Calu3 (cell line): Measurements from ENCODE around the gene VLDLR. TPM values are rescaled to one million over a fixed set of nuclear protein-coding genes. Genes with fewer than 3 reads are reported as not detected.

Source experiments
- BruUV-seq: library from RNA; stranded (reverse); fragments of 400-500 nt; replicated peaks from 2 replicates; lab custom pipeline; 2021; lab: Mats Ljungman, UMichigan
- CTCF ChIA-PET: fragments of 300-600 bp; sonication (Branson Sonifier 250); formaldehyde crosslinking; loops from one replicate; lab custom pipeline; 2022; ENCODE audit warnings: antibody characterized with exemption; lab: Charles Lee
- DNase-seq: peaks from one replicate; pipeline ENCODE4 v3.0.0; 2022
- H3K27ac Mint-ChIP-seq: one replicate; pipeline ENCODE4 v1.8.0; 2022; ENCODE audit warnings: mixed read lengths; ENCODE audit not compliant: unreplicated experiment
- H3K27me3 Mint-ChIP-seq: one replicate; pipeline ENCODE4 v1.8.0; 2022; ENCODE audit warnings: mixed read lengths; ENCODE audit not compliant: unreplicated experiment
- H3K36me3 Mint-ChIP-seq: one replicate; pipeline ENCODE4 v1.8.0; 2022; ENCODE audit warnings: mild to moderate bottlenecking, moderate library complexity, mixed read lengths; ENCODE audit not compliant: insufficient read depth, unreplicated experiment
- H3K4me1 Mint-ChIP-seq: one replicate; pipeline ENCODE4 v1.8.0; 2022; ENCODE audit warnings: mild to moderate bottlenecking, low read depth, mixed read lengths; ENCODE audit not compliant: unreplicated experiment
- H3K4me3 Mint-ChIP-seq: one replicate; pipeline ENCODE4 v1.8.0; 2022; ENCODE audit warnings: mild to moderate bottlenecking, low read depth, moderate library complexity, mixed read lengths; ENCODE audit not compliant: unreplicated experiment
- H3K9me3 Mint-ChIP-seq: one replicate; pipeline ENCODE4 v1.8.0; 2022; ENCODE audit warnings: low read depth, mixed read lengths; ENCODE audit not compliant: unreplicated experiment
- CTCF ChIP-seq: fragments of 200-600 bp; IDR thresholded peaks from one replicate; pipeline ENCODE4 v1.8.0; 2022; ENCODE audit warnings: antibody characterized with exemption; ENCODE audit not compliant: unreplicated experiment
- intact Hi-C: fragments of 100-400 bp; cut with micrococcal nuclease; formaldehyde crosslinking; loops from one replicate; pipeline ENCODE4 v1.10.0; 2022; ENCODE audit not compliant: unreplicated experiment
- total RNA-seq: library from RNA; stranded (reverse); gene quantifications from 2 replicates; pipeline ENCODE4 v1.2.3, GENCODE V29; 2022

Gene VLDLR
- total RNA-seq, 1 experiment from 2014 or later = 17.8 TPM

GRCh38 chr9:2618289-2618688 is 3.3 kb upstream of the VLDLR start:
- no peak for DNase-seq
- Mint-ChIP-seq H3K27me3 (no peaks in the 10 kb centered on the region), H3K4me1 (peaks cover 7% of the 10 kb centered on the region), H3K27ac (no peak overlapping the region), H3K36me3 (peaks cover 26% of the 10 kb centered on the region), H3K4me3 (no peak overlapping the region), H3K9me3 (no peaks in the 10 kb centered on the region)
- intact Hi-C loops = no loop called here
- CTCF ChIA-PET = no interaction called here
- BruUV-seq = no TSS peak
- no peak for TF ChIP-seq CTCF

GRCh38 chr9:2620919-2621721 is 467 bp upstream of the VLDLR start:
- TSS peak; percentile 67 for BruUV-seq
- intact Hi-C loops = loop anchor here (5.0 to 10.0 kb wide), 3 partner anchors 154 to 376 kb away; no protein-coding TSS in a partner anchor
- H3K4me1 Mint-ChIP-seq = peaks cover 24% of the 10 kb centered on the region
- H3K36me3 Mint-ChIP-seq = peaks cover 32% of the 10 kb centered on the region
- H3K27ac Mint-ChIP-seq = peak overlapping the region; percentile 93
- CTCF ChIA-PET = no interaction called here
- no peaks in the 10 kb centered on the region for H3K9me3 Mint-ChIP-seq
- H3K27me3 Mint-ChIP-seq = no peaks in the 10 kb centered on the region
- no peak for TF ChIP-seq CTCF
- H3K4me3 Mint-ChIP-seq = peak overlapping the region; percentile 88
- DNase-seq = peak; percentile 81

- H3K27ac Mint-ChIP-seq = peak overlapping the region; percentile 94
- peak; percentile 21 for DNase-seq
- TF ChIP-seq CTCF = no peak
- no peaks in the 10 kb centered on the region for H3K9me3 Mint-ChIP-seq
- H3K36me3 Mint-ChIP-seq = peaks cover 32% of the 10 kb centered on the region
- H3K4me3 Mint-ChIP-seq = peak overlapping the region; percentile 88
- intact Hi-C loops = loop anchor here (5.0 to 10.0 kb wide), 3 partner anchors 155 to 378 kb away; no protein-coding TSS in a partner anchor
- peaks cover 24% of the 10 kb centered on the region for H3K4me1 Mint-ChIP-seq
- CTCF ChIA-PET = no interaction called here
- no TSS peak for BruUV-seq
- H3K27me3 Mint-ChIP-seq = no peaks in the 10 kb centered on the region
These were observed 1.1 kb downstream of the VLDLR start for GRCh38 chr9:2622461-2623287.

GRCh38 chr9:2623288-2624050 is 1.9 kb downstream of the VLDLR start:
- peak; percentile 65 for DNase-seq
- H3K27me3 Mint-ChIP-seq = no peaks in the 10 kb centered on the region
- BruUV-seq = no TSS peak
- H3K9me3 Mint-ChIP-seq = no peaks in the 10 kb centered on the region
- peak overlapping the region; percentile 94 for H3K27ac Mint-ChIP-seq
- CTCF ChIA-PET = no interaction called here
- H3K4me3 Mint-ChIP-seq = peak overlapping the region; percentile 88
- H3K36me3 Mint-ChIP-seq = peaks cover 32% of the 10 kb centered on the region
- no peak for TF ChIP-seq CTCF
- H3K4me1 Mint-ChIP-seq = peaks cover 29% of the 10 kb centered on the region
- intact Hi-C loops = loop anchor here (5.0 to 10.0 kb wide), 3 partner anchors 156 to 379 kb away; no protein-coding TSS in a partner anchor
